Activated T-cell treated with anti-CD3 and anti-CD28 coated beads, Interleukin-2, amount 50 U/mL, for 4 hours (primary cell): ENCODE results near the gene KCNK1. TPM values are rescaled to one million over a fixed set of nuclear protein-coding genes. Genes with fewer than 3 reads are reported as not detected.

ENCODE experiments used
- ATAC-seq, 2 donors: fragments of 200-7000 bp; cut with Tn5 transposase; one replicate each; pipeline ENCODE4 v1.10.0; 2021
- DNase-seq: peaks from one replicate; pipeline ENCODE4 v3.0.0-alpha.2; 2020
- H3K27me3 Mint-ChIP-seq: one replicate; pipeline ENCODE4 v1.8.0; 2021; ENCODE audit warnings: low read depth, mixed read lengths
- H3K36me3 Mint-ChIP-seq: one replicate; pipeline ENCODE4 v1.8.0; 2022; ENCODE audit warnings: mixed read lengths; ENCODE audit not compliant: insufficient read depth
- H3K4me1 Mint-ChIP-seq: one replicate; pipeline ENCODE4 v1.8.0; 2021; ENCODE audit warnings: low read depth, mixed read lengths
- H3K4me3 Mint-ChIP-seq: one replicate; pipeline ENCODE4 v1.8.0; 2021; ENCODE audit warnings: mild to moderate bottlenecking, moderate library complexity, mixed read lengths
- H3K9me3 Mint-ChIP-seq: one replicate; pipeline ENCODE4 v1.8.0; 2021; ENCODE audit warnings: mixed read lengths
- total RNA-seq, 3 donors: library from RNA; stranded (reverse); gene quantifications; one replicate each; pipeline ENCODE4 v1.2.1, GENCODE V29; 2021

KCNK1 gene
- total RNA-seq: 1 to 10 TPM; 1.2 to 5.2 (median 3.1) TPM

DNA sequence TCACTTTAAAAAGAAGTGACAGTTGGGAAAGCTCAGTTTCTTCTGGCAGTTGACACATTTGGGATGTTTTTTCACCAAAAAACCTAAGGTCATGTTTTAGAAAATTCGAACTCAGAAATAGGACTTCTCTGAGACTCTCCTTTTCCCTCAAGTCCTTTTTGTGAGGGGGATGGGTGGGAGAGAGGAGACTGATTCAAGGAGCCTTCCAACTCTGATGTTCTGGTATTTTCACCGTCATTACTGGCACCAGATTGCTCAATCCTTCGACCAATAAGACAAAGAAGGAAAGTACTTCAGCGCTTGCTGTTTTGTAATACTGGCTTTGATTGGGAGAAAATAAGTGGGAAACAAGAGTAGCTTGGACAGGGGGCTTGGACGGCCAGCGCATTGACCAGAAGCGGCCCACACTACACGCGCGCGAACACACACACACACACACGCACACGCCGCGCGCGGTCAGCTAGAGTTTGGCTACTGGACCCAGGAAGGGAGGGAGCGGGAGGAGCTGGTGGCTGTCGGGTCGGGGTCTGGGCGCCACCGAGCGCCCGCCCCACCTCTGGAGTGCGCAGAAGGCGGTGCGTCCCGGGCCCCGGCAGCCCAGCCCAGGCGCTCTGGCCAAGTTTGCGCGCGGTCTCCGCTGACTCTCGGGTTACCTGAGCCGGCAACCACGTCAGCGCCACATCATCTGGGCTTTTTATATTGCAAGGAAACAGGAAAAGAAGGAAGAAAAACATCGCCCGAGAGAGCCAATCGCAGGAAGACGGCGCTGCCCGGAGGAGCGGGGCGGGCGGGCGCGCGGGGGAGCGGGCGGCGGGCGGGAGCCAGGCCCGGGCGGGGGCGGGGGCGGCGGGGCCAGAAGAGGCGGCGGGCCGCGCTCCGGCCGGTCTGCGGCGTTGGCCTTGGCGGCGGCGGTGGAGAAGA is at the start of gene KCNK1:
TSS of gene KCNK1 (plus strand) at position 855 of the 921 bp plus-strand sequence. CDS start at position 921, 66 bp downstream.
- peak within 1 kb of the TSS; percentile 67 for H3K4me3 Mint-ChIP-seq
- H3K9me3 Mint-ChIP-seq: no peaks in the 10 kb centered on the region
- DNase-seq: no peak
- peaks cover 64% of the 10 kb centered on the region for H3K27me3 Mint-ChIP-seq
- ATAC-seq: peak; percentile 43 to 53
- H3K36me3 Mint-ChIP-seq: no peaks in the 10 kb centered on the region
- peaks cover 4% of the 10 kb centered on the region for H3K4me1 Mint-ChIP-seq

DNA sequence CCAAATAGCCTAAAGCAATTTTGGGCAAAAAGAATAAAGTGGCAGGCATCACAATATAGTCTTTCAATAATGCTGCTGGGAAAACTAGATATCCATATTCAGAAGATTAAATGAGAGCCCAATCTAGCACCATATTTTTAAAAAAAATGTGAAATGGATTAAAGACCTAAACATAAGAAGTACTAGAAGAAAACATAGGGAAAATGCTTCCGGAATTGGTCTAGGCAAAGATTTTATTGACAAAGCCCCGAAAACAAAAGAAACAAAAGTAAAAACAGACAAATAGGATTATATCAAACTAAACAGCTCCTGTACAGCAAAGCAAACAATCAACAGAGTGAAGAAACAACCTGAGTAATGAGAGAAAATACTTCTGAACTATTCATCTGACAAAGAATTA is 48.6 kb upstream of the KCNK1 start:
- Mint-ChIP-seq H3K9me3 (peaks cover 29% of the 10 kb centered on the region), H3K27me3 (peaks cover 5% of the 10 kb centered on the region), H3K4me1 (no peaks in the 10 kb centered on the region), H3K36me3 (no peaks in the 10 kb centered on the region), H3K4me3 (no peak overlapping the region)
- ATAC-seq (no peak), DNase-seq (no peak)

DNA sequence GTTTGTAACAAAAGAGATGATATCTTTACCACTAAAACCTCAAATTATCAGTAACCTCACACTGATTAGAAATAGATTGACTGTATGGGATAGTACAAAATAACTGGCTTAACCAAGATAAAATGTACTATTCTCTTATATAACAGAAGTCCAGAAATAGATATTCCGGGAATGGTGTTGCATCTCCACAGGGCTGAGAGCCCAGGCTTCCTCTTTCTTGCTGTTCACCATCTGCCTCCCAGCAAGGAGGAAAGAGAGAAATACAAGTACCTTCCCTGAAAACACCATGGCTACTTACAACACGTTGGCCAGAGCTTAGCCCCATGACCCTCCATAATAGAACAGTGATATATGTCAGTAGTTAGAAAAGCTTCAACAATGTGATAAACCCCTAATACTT is 47.0 kb upstream of the KCNK1 start:
- ATAC-seq: no peak
- no peak overlapping the region for H3K4me3 Mint-ChIP-seq
- H3K9me3 Mint-ChIP-seq: peaks cover 24% of the 10 kb centered on the region
- H3K4me1 Mint-ChIP-seq: no peaks in the 10 kb centered on the region
- H3K36me3 Mint-ChIP-seq: no peaks in the 10 kb centered on the region
- peaks cover 5% of the 10 kb centered on the region for H3K27me3 Mint-ChIP-seq
- DNase-seq: no peak

DNA sequence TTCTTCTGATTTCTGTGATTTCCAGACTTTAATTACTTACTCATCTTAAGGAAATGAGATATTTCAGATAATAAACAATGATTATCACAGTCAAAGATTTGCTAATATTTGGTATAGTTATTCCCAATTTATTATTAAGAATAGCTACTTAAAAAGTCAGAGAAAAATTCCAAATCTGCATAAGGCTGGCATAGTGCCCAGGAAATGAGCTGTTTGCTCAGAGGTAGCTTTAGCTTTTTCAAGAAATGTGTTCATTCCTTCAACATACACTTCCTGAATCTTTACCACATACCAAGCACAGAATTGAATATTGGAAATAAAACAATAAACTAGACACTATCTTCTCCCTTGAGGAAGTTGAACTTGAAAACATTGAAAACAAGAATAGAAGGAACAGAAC is 44.3 kb upstream of the KCNK1 start:
- Mint-ChIP-seq H3K4me1 (no peaks in the 10 kb centered on the region), H3K9me3 (peaks cover 5% of the 10 kb centered on the region), H3K36me3 (no peaks in the 10 kb centered on the region), H3K27me3 (peaks cover 15% of the 10 kb centered on the region), H3K4me3 (no peak overlapping the region)
- no peak for ATAC-seq
- no peak for DNase-seq

DNA sequence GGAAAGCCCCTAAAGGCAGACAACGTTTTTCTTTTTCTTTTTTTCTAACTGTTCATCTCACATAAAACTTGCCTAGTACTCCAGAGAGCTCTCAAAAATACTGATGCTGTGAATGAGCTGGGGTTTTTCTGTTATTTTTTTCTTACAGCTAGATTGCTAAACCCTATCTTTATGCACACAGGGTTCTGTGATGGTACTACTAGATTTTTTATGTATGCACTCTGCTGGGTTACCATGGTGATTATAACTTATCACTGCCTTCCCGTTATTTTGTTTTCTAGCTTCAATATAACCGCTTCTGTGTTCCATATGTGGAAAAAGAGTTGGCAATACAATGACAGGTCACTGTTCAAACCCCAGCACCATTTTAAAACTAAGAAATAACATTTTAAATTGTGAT is 43.7 kb upstream of the KCNK1 start:
- Mint-ChIP-seq H3K4me1 (no peaks in the 10 kb centered on the region), H3K27me3 (peaks cover 15% of the 10 kb centered on the region), H3K36me3 (no peaks in the 10 kb centered on the region), H3K9me3 (peaks cover 3% of the 10 kb centered on the region), H3K4me3 (no peak overlapping the region)
- ATAC-seq: no peak
- DNase-seq: no peak

DNA sequence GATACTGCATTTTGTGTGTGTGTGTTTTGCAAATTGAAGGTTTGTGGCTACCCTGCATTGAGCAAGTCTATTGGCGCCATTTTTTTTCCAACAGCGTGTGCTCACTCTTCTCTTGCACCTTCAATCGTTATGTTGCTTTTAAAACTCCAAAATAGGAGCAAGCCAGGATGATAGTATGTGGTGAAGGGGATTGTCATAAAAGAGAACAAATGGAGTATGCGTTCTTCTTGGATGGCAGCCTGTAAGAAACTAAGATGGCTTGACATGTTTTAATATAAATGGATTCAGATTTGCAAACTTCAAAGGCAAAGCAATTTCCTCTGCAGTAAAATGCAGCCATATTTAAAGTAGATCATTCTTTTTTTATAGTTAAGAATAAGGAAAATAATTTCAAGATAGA is 43.2 kb upstream of the KCNK1 start:
- no peak overlapping the region for H3K4me3 Mint-ChIP-seq
- H3K4me1 Mint-ChIP-seq: no peaks in the 10 kb centered on the region
- ATAC-seq: no peak
- no peaks in the 10 kb centered on the region for H3K36me3 Mint-ChIP-seq
- DNase-seq: no peak
- H3K27me3 Mint-ChIP-seq: peaks cover 15% of the 10 kb centered on the region
- H3K9me3 Mint-ChIP-seq: no peaks in the 10 kb centered on the region

DNA sequence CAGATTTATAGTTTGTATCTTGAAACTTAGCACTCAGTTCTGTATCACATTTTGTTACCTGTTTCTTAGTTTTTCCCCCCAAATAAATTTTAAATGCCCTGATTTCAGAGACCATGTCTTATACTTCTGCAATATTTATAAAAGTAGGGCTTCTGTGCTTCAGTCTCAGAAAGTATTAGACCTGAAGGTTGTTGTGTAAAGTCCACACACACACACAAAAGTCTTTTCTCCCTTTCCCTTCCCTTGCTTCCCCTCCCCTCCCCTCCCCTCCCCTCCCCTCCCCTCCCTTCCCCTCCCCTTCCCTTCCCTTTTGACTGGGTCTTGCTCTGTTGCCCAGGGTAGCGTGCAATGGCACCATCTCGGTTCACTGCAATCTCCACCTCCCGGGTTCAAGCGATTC is 41.0 kb upstream of the KCNK1 start:
- H3K9me3 Mint-ChIP-seq: no peaks in the 10 kb centered on the region

DNA sequence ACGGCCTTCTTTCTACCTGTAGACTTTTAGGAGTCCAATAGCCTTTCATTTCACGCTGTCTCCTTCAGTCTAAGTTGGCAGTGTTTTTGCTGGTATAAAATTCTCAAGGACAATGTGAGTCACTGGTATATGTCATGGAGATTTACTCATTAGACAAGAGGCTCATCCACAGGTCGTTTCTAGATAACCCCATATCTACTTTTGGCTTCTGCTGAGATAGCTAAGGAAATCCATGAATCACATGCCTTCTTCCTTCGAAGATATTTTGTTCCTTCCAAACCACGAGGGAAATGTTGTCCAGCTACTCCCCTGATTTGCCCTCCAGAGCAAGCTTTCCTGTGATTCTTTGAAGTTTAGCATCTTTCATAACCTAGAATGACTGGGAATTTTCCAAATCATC is 38.5 kb upstream of the KCNK1 start:
- Mint-ChIP-seq H3K9me3 (peaks cover 3% of the 10 kb centered on the region), H3K27me3 (peaks cover 17% of the 10 kb centered on the region), H3K4me1 (no peaks in the 10 kb centered on the region), H3K36me3 (no peaks in the 10 kb centered on the region), H3K4me3 (no peak overlapping the region)
- ATAC-seq (no peak), DNase-seq (no peak)

More for the DNA sequence above, 41.0 kb upstream of the KCNK1 start:
- no peak for ATAC-seq
- Mint-ChIP-seq H3K36me3 (no peaks in the 10 kb centered on the region), H3K4me3 (no peak overlapping the region), H3K4me1 (no peaks in the 10 kb centered on the region), H3K27me3 (peaks cover 19% of the 10 kb centered on the region)
- no peak for DNase-seq

DNA sequence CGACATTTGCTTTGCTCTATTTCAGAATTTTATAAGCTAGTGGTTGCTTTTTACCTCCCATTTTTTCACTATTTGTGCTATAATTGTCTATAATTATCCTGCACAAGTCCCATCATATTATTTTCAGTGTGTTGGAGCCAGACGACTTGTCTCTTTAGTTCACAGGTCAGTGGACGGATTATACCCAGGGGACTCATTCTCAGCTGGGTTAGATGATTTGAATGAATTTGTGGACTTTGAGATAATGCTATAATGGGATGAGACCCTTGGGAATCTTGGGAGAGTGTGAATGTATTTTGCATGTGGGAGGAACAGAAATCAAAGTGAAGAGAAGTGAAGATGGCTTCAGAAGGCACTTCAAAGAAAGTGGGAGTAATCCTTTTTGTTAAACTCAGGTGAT is 31.5 kb upstream of the KCNK1 start:
- Mint-ChIP-seq H3K27me3 (peaks cover 13% of the 10 kb centered on the region), H3K4me1 (no peaks in the 10 kb centered on the region), H3K4me3 (no peak overlapping the region), H3K36me3 (no peaks in the 10 kb centered on the region), H3K9me3 (peaks cover 3% of the 10 kb centered on the region)
- ATAC-seq: no peak
- no peak for DNase-seq

DNA sequence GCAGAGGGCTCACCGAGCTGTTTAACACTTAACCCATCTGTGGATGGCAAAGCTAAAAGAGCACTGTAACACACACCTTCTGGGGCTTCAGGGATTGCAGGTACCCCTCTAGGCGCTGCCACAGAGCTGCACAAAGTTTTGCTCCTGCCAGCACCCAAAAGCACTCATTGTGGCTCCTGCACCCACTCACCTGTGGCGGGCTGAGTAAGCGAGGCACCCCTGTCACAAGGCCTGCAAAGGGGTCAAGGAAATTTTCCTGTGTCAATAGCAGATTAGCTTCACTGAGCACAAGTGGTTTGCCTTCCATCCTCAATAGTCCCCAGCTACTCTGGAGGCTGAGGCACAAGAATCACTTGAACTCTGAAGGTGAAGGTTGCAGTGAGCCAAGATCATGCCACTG is 29.5 kb upstream of the KCNK1 start:
- Mint-ChIP-seq H3K4me1 (peaks cover 3% of the 10 kb centered on the region), H3K4me3 (no peak overlapping the region), H3K36me3 (no peaks in the 10 kb centered on the region), H3K9me3 (peaks cover 1% of the 10 kb centered on the region), H3K27me3 (peaks cover 13% of the 10 kb centered on the region)
- DNase-seq (no peak), ATAC-seq (no peak)

DNA sequence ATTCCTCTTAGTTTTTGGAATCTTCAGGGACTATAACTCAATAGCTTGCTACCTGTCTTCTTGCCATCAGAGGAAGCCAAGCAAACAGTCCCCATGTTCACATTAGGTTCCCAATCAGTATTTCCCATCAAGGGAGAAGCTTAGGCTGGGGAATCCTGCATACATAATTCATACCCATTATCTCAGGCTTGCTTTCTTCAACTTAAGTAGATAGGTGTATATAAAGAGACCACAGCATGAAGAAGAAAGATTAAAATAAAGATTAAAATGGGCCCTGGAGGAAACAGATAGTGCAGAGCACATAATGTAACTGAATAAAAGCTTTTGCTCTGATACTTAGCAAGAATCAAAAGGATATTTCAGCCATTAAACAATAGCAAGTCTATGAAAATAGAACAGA is 29.0 kb upstream of the KCNK1 start:
- DNase-seq (no peak), ATAC-seq (no peak)
- no peaks in the 10 kb centered on the region for H3K9me3 Mint-ChIP-seq
- H3K36me3 Mint-ChIP-seq: no peaks in the 10 kb centered on the region
- peaks cover 3% of the 10 kb centered on the region for H3K4me1 Mint-ChIP-seq
- peaks cover 11% of the 10 kb centered on the region for H3K27me3 Mint-ChIP-seq
- H3K4me3 Mint-ChIP-seq: no peak overlapping the region

DNA sequence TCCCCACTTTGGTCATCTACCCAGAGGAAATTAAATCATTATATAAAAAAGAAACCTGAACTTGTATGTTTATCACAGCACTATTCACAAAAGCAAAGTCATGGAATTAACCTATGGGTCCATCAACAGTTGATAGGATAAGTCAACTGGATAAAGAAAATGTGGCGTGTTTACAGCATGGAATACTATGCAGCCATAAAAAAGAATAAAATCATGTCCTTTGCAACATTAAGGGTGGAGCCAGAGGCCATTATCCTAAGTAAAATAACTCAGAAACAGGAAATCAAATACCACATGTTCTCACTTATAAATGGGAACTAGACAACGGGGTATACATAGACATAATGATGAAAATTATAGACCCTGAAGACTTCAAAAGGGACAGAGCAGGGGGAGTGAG is 27.6 kb upstream of the KCNK1 start:
- Mint-ChIP-seq H3K4me3 (no peak overlapping the region), H3K36me3 (no peaks in the 10 kb centered on the region), H3K4me1 (peaks cover 3% of the 10 kb centered on the region), H3K27me3 (peaks cover 7% of the 10 kb centered on the region), H3K9me3 (no peaks in the 10 kb centered on the region)
- DNase-seq (no peak), ATAC-seq (no peak)

DNA sequence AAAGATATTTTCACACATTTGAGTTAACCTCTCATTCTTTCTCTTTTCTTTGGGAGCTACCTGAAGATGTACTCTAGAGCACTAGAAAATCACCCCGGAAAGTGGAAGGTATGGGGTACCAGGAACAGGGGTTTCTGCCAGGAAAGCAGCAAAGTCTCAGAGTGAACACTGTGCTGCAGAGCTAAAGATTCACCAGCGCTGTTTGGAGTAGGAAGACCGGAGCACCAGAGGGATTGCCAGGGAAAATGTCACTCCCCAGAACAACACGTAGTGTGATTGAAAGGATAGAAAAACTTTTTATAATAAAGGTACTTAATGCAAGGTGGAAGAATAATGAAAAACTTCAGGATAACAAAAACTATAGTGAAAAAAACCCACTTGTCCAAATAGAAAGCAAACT is 26.7 kb upstream of the KCNK1 start:
- H3K9me3 Mint-ChIP-seq: no peaks in the 10 kb centered on the region
- no peaks in the 10 kb centered on the region for H3K36me3 Mint-ChIP-seq
- no peak for ATAC-seq
- peaks cover 3% of the 10 kb centered on the region for H3K27me3 Mint-ChIP-seq
- peaks cover 3% of the 10 kb centered on the region for H3K4me1 Mint-ChIP-seq
- no peak overlapping the region for H3K4me3 Mint-ChIP-seq
- no peak for DNase-seq

DNA sequence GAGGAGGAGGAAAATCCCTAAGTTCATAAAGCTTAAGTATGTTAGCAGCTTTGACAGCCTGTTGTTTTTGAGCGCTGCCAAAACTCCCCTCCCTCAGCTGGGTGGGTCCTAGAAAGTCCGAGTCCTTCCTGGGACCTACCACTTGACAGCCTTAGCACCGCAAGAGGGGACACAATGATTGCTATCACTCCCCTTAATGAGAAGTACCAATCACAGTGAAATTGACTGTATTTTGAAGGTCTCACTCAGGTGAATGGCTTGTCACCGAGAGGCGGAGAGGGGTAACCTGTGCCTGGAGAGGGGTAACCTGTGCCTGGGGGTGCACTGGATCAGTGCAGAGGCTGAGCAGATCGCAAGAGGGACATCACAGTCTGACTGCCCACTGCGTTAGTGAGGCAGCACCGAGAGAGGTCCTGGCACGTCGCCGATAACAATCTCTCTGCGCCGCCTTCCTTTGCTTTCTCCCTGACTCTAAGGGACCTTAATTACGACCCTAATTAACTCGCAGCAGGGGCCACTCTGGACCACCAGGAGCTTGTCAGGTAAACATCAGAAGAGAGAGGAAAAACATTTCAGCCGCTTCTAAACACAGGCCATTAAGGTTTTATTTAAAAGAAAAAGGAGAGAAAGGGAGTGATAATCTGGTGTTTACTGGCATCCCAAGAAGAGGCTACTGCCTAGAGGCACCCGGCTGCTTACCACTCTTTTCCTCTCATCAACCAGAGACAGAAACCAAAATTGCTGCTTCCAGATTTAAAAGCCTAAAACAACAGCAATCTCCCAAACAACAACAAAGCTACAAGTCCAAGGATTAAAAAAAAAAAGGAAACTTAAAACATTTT is 25.7 kb upstream of the KCNK1 start:
- Mint-ChIP-seq H3K4me3 (no peak overlapping the region), H3K4me1 (peaks cover 3% of the 10 kb centered on the region), H3K36me3 (no peaks in the 10 kb centered on the region), H3K9me3 (no peaks in the 10 kb centered on the region), H3K27me3 (peaks cover 3% of the 10 kb centered on the region)
- no peak for ATAC-seq
- DNase-seq: no peak
